ENCODE data around the gene AGPAT3. TPM values are rescaled to one million over a fixed set of nuclear protein-coding genes. Genes with fewer than 3 reads are reported as not detected.

The AGPAT3 gene
- total RNA-seq, 1 donor from 2014 or later = 7.8 TPM

DNA sequence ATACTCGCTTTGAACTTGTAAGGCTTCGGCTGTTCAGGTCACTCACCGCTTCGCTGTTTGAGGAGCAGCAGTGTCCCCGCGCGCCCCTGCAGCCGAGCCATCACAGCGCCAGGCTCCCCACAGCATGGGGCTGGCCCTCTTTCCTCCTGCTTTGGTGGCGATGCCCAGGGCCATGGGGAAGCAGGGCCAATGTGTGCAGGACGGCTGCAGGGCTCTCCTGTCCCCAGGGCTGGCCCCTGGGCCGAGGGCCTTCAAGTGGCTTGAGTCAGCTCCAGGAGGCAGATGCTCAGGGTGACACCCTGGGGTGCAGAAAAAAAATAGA is 108.6 kb downstream of the AGPAT3 start:
- H3K4me3 ChIP-seq = no peak overlapping the region
- Mint-ChIP-seq H3K36me3 (peaks cover 2% of the 10 kb centered on the region), H3K27me3 (ENCODE audit: insufficient read depth, low read depth) (peaks cover 12% of the 10 kb centered on the region), H3K4me3 (no peak overlapping the region), H3K27ac (no peak overlapping the region), H3K9me3 (no peaks in the 10 kb centered on the region), H3K4me1 (peaks cover 8% of the 10 kb centered on the region)
- DNase-seq (ENCODE audit: low spot score) = no peak
- H3K9ac ChIP-seq = no peak overlapping the region
- no peak overlapping the region for H3K4me2 ChIP-seq
- H3K27me3 ChIP-seq = no peaks in the 10 kb centered on the region
- no peaks in the 10 kb centered on the region for H3K9me3 ChIP-seq (ENCODE audit: low read depth)
- no peak for TF ChIP-seq EZH2 (IDR thresholded peaks at IDR 0.05)
- no peak for TF ChIP-seq EZH2phosphoT487 (IDR thresholded peaks at IDR 0.05)
- TF ChIP-seq, protein P1, sequence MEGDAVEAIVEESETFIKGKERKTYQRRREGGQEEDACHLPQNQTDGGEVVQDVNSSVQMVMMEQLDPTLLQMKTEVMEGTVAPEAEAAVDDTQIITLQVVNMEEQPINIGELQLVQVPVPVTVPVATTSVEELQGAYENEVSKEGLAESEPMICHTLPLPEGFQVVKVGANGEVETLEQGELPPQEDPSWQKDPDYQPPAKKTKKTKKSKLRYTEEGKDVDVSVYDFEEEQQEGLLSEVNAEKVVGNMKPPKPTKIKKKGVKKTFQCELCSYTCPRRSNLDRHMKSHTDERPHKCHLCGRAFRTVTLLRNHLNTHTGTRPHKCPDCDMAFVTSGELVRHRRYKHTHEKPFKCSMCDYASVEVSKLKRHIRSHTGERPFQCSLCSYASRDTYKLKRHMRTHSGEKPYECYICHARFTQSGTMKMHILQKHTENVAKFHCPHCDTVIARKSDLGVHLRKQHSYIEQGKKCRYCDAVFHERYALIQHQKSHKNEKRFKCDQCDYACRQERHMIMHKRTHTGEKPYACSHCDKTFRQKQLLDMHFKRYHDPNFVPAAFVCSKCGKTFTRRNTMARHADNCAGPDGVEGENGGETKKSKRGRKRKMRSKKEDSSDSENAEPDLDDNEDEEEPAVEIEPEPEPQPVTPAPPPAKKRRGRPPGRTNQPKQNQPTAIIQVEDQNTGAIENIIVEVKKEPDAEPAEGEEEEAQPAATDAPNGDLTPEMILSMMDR (IDR thresholded peaks at IDR 0.05) = no peak
- H3F3A ChIP-seq (ENCODE audit: low read depth) = peaks cover 7% of the 10 kb centered on the region
- no peak overlapping the region for H3K27ac ChIP-seq
- H3K4me1 ChIP-seq = no peaks in the 10 kb centered on the region
- no peaks in the 10 kb centered on the region for H3K36me3 ChIP-seq
- H2AFZ ChIP-seq (replicated peaks) = no peak overlapping the region
- H4K20me1 ChIP-seq (ENCODE audit: low read depth) = no peaks in the 10 kb centered on the region
- no peaks in the 10 kb centered on the region for H3K79me2 ChIP-seq (ENCODE audit: low read depth)

DNA sequence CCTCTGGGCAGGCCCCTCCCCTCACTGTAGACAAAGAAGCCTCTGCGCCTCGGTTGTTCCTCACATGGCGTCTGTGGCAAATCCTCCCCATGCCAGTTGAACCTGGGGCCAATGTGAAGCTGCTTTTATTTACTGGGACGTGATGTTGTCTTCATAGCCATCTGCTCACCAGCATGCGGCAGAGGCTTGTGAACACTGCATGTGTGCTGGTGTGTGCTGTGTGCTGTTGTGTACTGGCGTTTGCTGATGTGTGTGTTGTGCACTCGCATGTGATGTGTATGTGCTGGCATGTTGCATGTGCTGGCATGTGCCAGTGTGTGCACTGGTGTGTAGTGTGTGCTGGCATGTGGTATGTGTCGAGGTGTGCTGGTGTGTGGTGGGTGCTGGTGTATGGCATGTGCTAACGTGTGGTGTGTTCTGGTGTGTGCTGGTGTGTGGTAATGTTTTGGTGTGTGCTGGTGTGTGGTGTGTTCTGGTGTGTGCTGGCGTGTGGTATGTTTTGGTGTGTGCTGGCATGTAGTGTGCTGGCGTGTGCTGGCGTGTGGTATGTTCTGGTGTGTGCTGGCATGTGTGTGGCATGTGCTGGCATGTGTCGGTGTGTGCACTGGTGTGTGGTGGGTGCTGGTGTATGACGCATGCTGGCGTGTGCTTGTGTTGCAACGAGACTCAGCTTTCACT is 109.9 kb downstream of the AGPAT3 start:
- Histone ChIP-seq H3K27ac (no peak overlapping the region), H3K9ac (no peak overlapping the region), H3K4me2 (no peak overlapping the region), H2AFZ (replicated peaks) (peak overlapping the region; percentile 99), H3K27me3 (no peaks in the 10 kb centered on the region), H3F3A (ENCODE audit: low read depth) (peaks cover 7% of the 10 kb centered on the region), H4K20me1 (ENCODE audit: low read depth) (no peaks in the 10 kb centered on the region), H3K36me3 (no peaks in the 10 kb centered on the region), H3K9me3 (ENCODE audit: low read depth) (no peaks in the 10 kb centered on the region), H3K4me1 (no peaks in the 10 kb centered on the region), H3K4me3 (no peak overlapping the region), H3K79me2 (ENCODE audit: low read depth) (no peaks in the 10 kb centered on the region)
- Mint-ChIP-seq H3K4me3 (peak overlapping the region; percentile 51), H3K4me1 (peaks cover 10% of the 10 kb centered on the region), H3K27me3 (ENCODE audit: insufficient read depth, low read depth) (peaks cover 12% of the 10 kb centered on the region), H3K36me3 (peaks cover 2% of the 10 kb centered on the region), H3K9me3 (no peaks in the 10 kb centered on the region), H3K27ac (peak overlapping the region; percentile 67)
- TF ChIP-seq EZH2 (IDR thresholded peaks at IDR 0.05) (no peak), EZH2phosphoT487 (IDR thresholded peaks at IDR 0.05) (no peak)
- TF ChIP-seq, protein P1 (IDR thresholded peaks at IDR 0.05) = no peak
- no peak for DNase-seq (ENCODE audit: low spot score)

- Histone ChIP-seq H3K27ac (no peak overlapping the region), H3K36me3 (no peaks in the 10 kb centered on the region), H3K4me3 (peak overlapping the region; percentile 39), H3F3A (ENCODE audit: low read depth) (peaks cover 7% of the 10 kb centered on the region), H3K27me3 (no peaks in the 10 kb centered on the region), H3K79me2 (ENCODE audit: low read depth) (no peaks in the 10 kb centered on the region), H3K9me3 (ENCODE audit: low read depth) (no peaks in the 10 kb centered on the region), H4K20me1 (ENCODE audit: low read depth) (no peaks in the 10 kb centered on the region), H3K9ac (no peak overlapping the region), H3K4me2 (peak overlapping the region; percentile 86), H2AFZ (replicated peaks) (peak overlapping the region; percentile 99), H3K4me1 (no peaks in the 10 kb centered on the region)
- Mint-ChIP-seq H3K9me3 (no peaks in the 10 kb centered on the region), H3K27ac (peak overlapping the region; percentile 67), H3K4me1 (peaks cover 10% of the 10 kb centered on the region), H3K4me3 (peak overlapping the region; percentile 71), H3K27me3 (ENCODE audit: insufficient read depth, low read depth) (peaks cover 12% of the 10 kb centered on the region), H3K36me3 (peaks cover 2% of the 10 kb centered on the region)
- peak; percentile 74 for DNase-seq (ENCODE audit: low spot score)
- no peak for TF ChIP-seq EZH2 (IDR thresholded peaks at IDR 0.05)
- TF ChIP-seq, protein P1 (IDR thresholded peaks at IDR 0.05) = peak; percentile 98
- no peak for TF ChIP-seq EZH2phosphoT487 (IDR thresholded peaks at IDR 0.05)
Measured at GRCh38 chr21:43975469-43976098, 110.6 kb downstream of the AGPAT3 start.
